NB4 (cell line): Measurements from ENCODE around the gene NFIX.

Experiments used
- POLR2A ChIP-seq: IDR thresholded peaks from 2 replicates; pipeline ENCODE4 v1.6.1; 2011; ENCODE audit warnings: mild to moderate bottlenecking; ENCODE audit not compliant: insufficient read length; ENCODE audit errors: extremely low read depth
- TF ChIP-seq, protein P1 (sequence below): IDR thresholded peaks from one replicate; pipeline ENCODE4 v1.5.1; 2012; ENCODE audit warnings: low read depth, low read length
- TF ChIP-seq, protein P2 (sequence below): IDR thresholded peaks from 2 replicates; pipeline ENCODE4 v1.6.1; 2011; ENCODE audit warnings: low read depth, low read length

DNA sequence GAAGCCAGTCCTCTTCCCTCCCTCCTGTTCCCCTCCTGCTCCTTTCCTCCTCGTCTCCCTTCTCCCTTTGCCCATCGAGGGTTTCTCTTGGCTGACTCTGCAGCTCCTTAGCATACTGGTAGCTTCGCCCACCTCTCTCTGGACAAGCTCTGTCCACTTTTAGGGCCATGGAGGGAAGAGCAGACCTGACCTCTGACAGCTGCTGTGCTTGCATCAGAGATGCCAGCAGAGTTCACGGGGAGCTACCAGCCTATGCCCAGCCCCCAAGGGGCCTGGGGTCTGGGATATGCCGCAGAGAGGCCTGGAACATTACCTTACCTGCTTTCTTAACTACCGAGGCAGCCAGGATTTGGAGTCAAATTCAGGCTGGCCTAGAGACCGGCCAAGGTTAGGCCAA is 87.7 kb downstream of the NFIX start:
- TF ChIP-seq, protein P1, sequence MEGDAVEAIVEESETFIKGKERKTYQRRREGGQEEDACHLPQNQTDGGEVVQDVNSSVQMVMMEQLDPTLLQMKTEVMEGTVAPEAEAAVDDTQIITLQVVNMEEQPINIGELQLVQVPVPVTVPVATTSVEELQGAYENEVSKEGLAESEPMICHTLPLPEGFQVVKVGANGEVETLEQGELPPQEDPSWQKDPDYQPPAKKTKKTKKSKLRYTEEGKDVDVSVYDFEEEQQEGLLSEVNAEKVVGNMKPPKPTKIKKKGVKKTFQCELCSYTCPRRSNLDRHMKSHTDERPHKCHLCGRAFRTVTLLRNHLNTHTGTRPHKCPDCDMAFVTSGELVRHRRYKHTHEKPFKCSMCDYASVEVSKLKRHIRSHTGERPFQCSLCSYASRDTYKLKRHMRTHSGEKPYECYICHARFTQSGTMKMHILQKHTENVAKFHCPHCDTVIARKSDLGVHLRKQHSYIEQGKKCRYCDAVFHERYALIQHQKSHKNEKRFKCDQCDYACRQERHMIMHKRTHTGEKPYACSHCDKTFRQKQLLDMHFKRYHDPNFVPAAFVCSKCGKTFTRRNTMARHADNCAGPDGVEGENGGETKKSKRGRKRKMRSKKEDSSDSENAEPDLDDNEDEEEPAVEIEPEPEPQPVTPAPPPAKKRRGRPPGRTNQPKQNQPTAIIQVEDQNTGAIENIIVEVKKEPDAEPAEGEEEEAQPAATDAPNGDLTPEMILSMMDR = no peak
- no peak for TF ChIP-seq POLR2A
- TF ChIP-seq, protein P2, sequence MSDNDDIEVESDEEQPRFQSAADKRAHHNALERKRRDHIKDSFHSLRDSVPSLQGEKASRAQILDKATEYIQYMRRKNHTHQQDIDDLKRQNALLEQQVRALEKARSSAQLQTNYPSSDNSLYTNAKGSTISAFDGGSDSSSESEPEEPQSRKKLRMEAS = no peak
